ENCODE measurements around the gene NPHP4.

NPHP4 gene

DNA sequence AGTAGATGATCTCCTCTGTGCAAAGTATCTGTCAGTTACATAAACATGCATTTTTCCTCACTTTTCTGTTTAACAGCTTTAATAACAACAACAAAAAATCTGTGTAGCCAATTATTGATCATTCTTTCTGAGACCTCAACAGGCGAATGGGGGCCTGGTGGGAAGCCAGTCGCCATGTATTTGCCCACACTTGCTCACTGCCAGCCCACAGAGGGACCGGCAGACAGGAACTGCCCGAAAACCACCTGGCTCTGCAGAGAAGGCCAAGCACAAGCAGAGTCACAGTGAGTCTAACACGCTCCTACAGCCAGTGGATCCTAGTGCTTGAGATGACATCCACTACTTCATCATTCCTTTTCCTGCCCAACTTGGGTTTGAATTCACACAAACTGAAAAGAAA, 56.1 kb downstream of the NPHP4 start:
- no peaks in the 10 kb centered on the region for H4K20me1 ChIP-seq (ENCODE audit: control insufficient read depth, insufficient read depth, low read depth, low read length)
- no peaks in the 10 kb centered on the region for H3F3A ChIP-seq (ENCODE audit: control insufficient read depth, insufficient read depth)
- peaks cover 3% of the 10 kb centered on the region; the same call in 1 of the 2 replicates for H3K36me3 ChIP-seq (ENCODE audit: control insufficient read depth, low read length)
- no peak overlapping the region for H3K27ac ChIP-seq (ENCODE audit: low read depth, low read length)
- no peaks in the 10 kb centered on the region for H3K9me3 ChIP-seq (ENCODE audit: control insufficient read depth, insufficient read depth, low read length)
- TF ChIP-seq, protein P1, sequence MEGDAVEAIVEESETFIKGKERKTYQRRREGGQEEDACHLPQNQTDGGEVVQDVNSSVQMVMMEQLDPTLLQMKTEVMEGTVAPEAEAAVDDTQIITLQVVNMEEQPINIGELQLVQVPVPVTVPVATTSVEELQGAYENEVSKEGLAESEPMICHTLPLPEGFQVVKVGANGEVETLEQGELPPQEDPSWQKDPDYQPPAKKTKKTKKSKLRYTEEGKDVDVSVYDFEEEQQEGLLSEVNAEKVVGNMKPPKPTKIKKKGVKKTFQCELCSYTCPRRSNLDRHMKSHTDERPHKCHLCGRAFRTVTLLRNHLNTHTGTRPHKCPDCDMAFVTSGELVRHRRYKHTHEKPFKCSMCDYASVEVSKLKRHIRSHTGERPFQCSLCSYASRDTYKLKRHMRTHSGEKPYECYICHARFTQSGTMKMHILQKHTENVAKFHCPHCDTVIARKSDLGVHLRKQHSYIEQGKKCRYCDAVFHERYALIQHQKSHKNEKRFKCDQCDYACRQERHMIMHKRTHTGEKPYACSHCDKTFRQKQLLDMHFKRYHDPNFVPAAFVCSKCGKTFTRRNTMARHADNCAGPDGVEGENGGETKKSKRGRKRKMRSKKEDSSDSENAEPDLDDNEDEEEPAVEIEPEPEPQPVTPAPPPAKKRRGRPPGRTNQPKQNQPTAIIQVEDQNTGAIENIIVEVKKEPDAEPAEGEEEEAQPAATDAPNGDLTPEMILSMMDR (IDR thresholded peaks at IDR 0.05; ENCODE audit: low read depth, low read length, poor library complexity, severe bottlenecking), result no peak
- TF ChIP-seq EZH2phosphoT487 (IDR thresholded peaks at IDR 0.05; ENCODE audit: borderline replicate concordance, low read length), result no peak
- no peaks in the 10 kb centered on the region for H3K9me2 ChIP-seq (replicated peaks; ENCODE audit: control insufficient read depth, low read length)
- no peak overlapping the region for H3K4me3 ChIP-seq (ENCODE audit: low read length)
- H3K27me3 ChIP-seq (ENCODE audit: control insufficient read depth, low read length), result no peaks in the 10 kb centered on the region
- no peaks in the 10 kb centered on the region for H3K79me2 ChIP-seq (ENCODE audit: control insufficient read depth, low read length)
- H3K4me2 ChIP-seq (ENCODE audit: low read length), result no peak overlapping the region
- no peaks in the 10 kb centered on the region for H3K4me1 ChIP-seq (ENCODE audit: control insufficient read depth, low read length)

DNA sequence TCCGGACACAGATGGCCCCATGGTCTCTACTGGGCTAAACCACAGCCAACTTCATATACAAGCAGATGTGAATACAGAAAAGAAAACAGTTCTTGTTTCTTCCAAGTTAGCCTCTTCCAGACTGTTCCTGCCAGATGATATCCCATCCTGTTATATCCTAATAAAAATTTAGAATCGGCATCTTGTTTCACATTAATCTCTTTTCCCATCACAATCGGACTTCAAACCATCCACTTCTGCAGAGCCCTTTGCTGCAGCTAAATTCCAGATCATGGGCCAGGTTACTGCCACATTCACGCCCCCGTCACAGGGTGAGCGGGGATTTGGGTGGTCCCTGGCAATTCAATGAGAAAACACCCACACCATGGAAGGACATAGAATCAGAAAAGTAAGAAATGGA, 57.2 kb downstream of the NPHP4 start:
- H3K4me3 ChIP-seq (ENCODE audit: low read length), result no peak overlapping the region
- no peak overlapping the region for H3K27ac ChIP-seq (ENCODE audit: low read depth, low read length)
- TF ChIP-seq EZH2phosphoT487 (IDR thresholded peaks at IDR 0.05; ENCODE audit: borderline replicate concordance, low read length), result no peak
- H3K4me1 ChIP-seq (ENCODE audit: control insufficient read depth, low read length), result no peaks in the 10 kb centered on the region
- H3K4me2 ChIP-seq (ENCODE audit: low read length), result no peak overlapping the region
- no peaks in the 10 kb centered on the region for H3K9me2 ChIP-seq (replicated peaks; ENCODE audit: control insufficient read depth, low read length)
- H3K9me3 ChIP-seq (ENCODE audit: control insufficient read depth, insufficient read depth, low read length), result no peaks in the 10 kb centered on the region
- H3K79me2 ChIP-seq (ENCODE audit: control insufficient read depth, low read length), result no peaks in the 10 kb centered on the region
- H3K27me3 ChIP-seq (ENCODE audit: control insufficient read depth, low read length), result no peaks in the 10 kb centered on the region
- peaks cover 3% of the 10 kb centered on the region; the same call in 1 of the 2 replicates for H3K36me3 ChIP-seq (ENCODE audit: control insufficient read depth, low read length)
- H4K20me1 ChIP-seq (ENCODE audit: control insufficient read depth, insufficient read depth, low read depth, low read length), result no peaks in the 10 kb centered on the region
- H3F3A ChIP-seq (ENCODE audit: control insufficient read depth, insufficient read depth), result no peaks in the 10 kb centered on the region

DNA sequence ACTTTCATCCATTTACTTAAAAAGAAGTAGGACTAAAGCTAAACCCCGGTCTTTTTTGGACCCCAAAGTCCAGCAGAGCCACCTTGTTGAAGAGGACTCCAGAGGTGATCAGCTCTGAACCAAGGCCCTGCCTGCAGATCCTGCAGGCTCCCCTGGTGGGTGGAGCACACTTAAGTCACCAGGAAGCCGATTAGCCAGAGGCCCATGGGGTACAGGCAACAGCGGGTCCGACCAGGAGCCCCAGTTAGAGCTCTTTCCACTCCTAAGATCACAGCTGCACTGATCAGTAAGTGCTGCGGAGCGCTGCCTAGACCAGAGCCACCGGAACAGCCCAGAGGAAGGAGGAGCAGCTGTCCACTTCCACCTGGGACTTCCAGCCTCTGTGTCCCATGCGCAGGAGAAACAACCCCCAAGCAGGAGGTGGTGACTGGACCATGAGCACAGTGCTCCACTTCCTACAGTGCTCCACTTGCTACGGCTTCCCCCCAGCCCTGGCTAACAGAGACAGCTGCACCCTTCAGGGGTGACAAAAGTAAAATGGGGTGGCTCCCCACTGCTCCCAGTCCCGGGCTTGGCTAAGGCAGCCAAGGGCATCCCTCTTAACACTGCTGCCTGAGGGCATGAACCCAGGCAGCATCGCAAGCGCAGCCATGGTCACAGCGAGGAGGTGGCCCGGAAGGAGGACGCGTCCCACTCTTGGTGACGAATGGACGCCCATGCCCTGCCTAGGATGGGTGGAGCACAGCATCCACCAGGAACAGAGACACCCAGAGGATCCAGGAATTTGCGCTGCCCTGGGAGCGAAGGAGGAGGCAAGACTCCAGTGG, 58.0 kb downstream of the NPHP4 start:
- Histone ChIP-seq H3K27ac (ENCODE audit: low read depth, low read length) (no peak overlapping the region), H3K79me2 (ENCODE audit: control insufficient read depth, low read length) (no peaks in the 10 kb centered on the region), H3K4me1 (ENCODE audit: control insufficient read depth, low read length) (no peaks in the 10 kb centered on the region), H3K9me2 (replicated peaks; ENCODE audit: control insufficient read depth, low read length) (no peaks in the 10 kb centered on the region), H3F3A (ENCODE audit: control insufficient read depth, insufficient read depth) (no peaks in the 10 kb centered on the region), H3K27me3 (ENCODE audit: control insufficient read depth, low read length) (no peaks in the 10 kb centered on the region), H3K36me3 (ENCODE audit: control insufficient read depth, low read length) (peaks cover 3% of the 10 kb centered on the region; the same call in 1 of the 2 replicates), H3K4me2 (ENCODE audit: low read length) (no peak overlapping the region), H3K9me3 (ENCODE audit: control insufficient read depth, insufficient read depth, low read length) (no peaks in the 10 kb centered on the region), H3K4me3 (ENCODE audit: low read length) (no peak overlapping the region), H4K20me1 (ENCODE audit: control insufficient read depth, insufficient read depth, low read depth, low read length) (peaks cover under 1% of the 10 kb centered on the region; the same call in 1 of the 2 replicates)
- TF ChIP-seq EZH2phosphoT487 (IDR thresholded peaks at IDR 0.05; ENCODE audit: borderline replicate concordance, low read length), result no peak
- TF ChIP-seq, protein P1 (IDR thresholded peaks at IDR 0.05; ENCODE audit: low read depth, low read length, poor library complexity, severe bottlenecking), result no peak

DNA sequence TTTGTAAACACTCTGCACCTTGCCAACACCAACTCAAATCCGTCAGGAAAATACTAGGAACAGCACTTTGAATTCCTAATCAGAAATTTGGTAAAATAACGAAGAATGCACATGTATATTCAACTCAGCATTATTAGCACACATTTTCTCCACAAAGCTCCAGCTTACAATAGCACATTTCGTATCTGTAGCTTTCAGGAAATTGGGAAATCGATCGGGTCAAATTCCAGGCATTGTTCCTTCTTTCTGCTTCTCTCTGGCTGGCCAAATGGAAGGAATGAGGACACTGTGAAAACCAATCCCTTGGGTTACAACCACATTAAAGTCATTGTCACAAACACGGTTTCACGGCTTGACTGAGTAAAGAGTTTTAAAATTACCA, 58.6 kb downstream of the NPHP4 start:
- Histone ChIP-seq H4K20me1 (ENCODE audit: control insufficient read depth, insufficient read depth, low read depth, low read length) (peaks cover 4% of the 10 kb centered on the region; the same call in 1 of the 2 replicates), H3K27me3 (ENCODE audit: control insufficient read depth, low read length) (no peaks in the 10 kb centered on the region), H3K36me3 (ENCODE audit: control insufficient read depth, low read length) (peaks cover 3% of the 10 kb centered on the region; the same call in 1 of the 2 replicates), H3K4me1 (ENCODE audit: control insufficient read depth, low read length) (no peaks in the 10 kb centered on the region), H3F3A (ENCODE audit: control insufficient read depth, insufficient read depth) (no peaks in the 10 kb centered on the region), H3K9me3 (ENCODE audit: control insufficient read depth, insufficient read depth, low read length) (no peaks in the 10 kb centered on the region), H3K4me2 (ENCODE audit: low read length) (no peak overlapping the region), H3K9me2 (replicated peaks; ENCODE audit: control insufficient read depth, low read length) (no peaks in the 10 kb centered on the region), H3K4me3 (ENCODE audit: low read length) (no peak overlapping the region), H3K79me2 (ENCODE audit: control insufficient read depth, low read length) (no peaks in the 10 kb centered on the region), H3K27ac (ENCODE audit: low read depth, low read length) (no peak overlapping the region)
- TF ChIP-seq, protein P1 (IDR thresholded peaks at IDR 0.05; ENCODE audit: low read depth, low read length, poor library complexity, severe bottlenecking), result no peak
- TF ChIP-seq EZH2phosphoT487 (IDR thresholded peaks at IDR 0.05; ENCODE audit: borderline replicate concordance, low read length), result no peak
